DLD1 (cell line): ENCODE results near the gene SLC38A10.

Experiments
- in situ Hi-C: cut with HindIII; loops from 2 replicates; pipeline ENCODE4 v1.10.0; 2017; ENCODE audit warnings: low sequenced_read_pairs

The SLC38A10 gene

GRCh38 chr17:81331527-81332043, 36.5 kb upstream of the SLC38A10 start:
- in situ Hi-C loops, result no loop called here

GRCh38 chr17:81330884-81331245, 35.8 kb upstream of the SLC38A10 start:
- in situ Hi-C loops, result no loop called here

GRCh38 chr17:81329927-81330883, 35.1 kb upstream of the SLC38A10 start:
- in situ Hi-C loops, result no loop called here

- in situ Hi-C loops, result no loop called here
Observed at GRCh38 chr17:81328978-81329926, 34.1 kb upstream of the SLC38A10 start.

GRCh38 chr17:81328489-81328888, 33.4 kb upstream of the SLC38A10 start:
- in situ Hi-C loops, result no loop called here

- in situ Hi-C loops, result no loop called here
Observed at GRCh38 chr17:81325714-81326358, 30.7 kb upstream of the SLC38A10 start.

- in situ Hi-C loops, result no loop called here
Observed at GRCh38 chr17:81324851-81325713, 30.0 kb upstream of the SLC38A10 start.

- in situ Hi-C loops, result no loop called here
Observed at GRCh38 chr17:81324177-81324850, 29.2 kb upstream of the SLC38A10 start.

- in situ Hi-C loops, result no loop called here
Observed at GRCh38 chr17:81323411-81323868, 28.3 kb upstream of the SLC38A10 start.

- in situ Hi-C loops, result no loop called here
Observed at GRCh38 chr17:81323083-81323369, 27.9 kb upstream of the SLC38A10 start.

- in situ Hi-C loops, result no loop called here
Observed at GRCh38 chr17:81322271-81323082, 27.4 kb upstream of the SLC38A10 start.

- in situ Hi-C loops, result no loop called here
Observed at GRCh38 chr17:81317961-81318605, 23.0 kb upstream of the SLC38A10 start.

GRCh38 chr17:81317530-81317821, 22.4 kb upstream of the SLC38A10 start:
- in situ Hi-C loops, result no loop called here

GRCh38 chr17:81315885-81316391, 20.8 kb upstream of the SLC38A10 start:
- in situ Hi-C loops, result no loop called here

GRCh38 chr17:81315129-81315884, 20.2 kb upstream of the SLC38A10 start:
- in situ Hi-C loops, result no loop called here

GRCh38 chr17:81314398-81315081, 19.4 kb upstream of the SLC38A10 start:
- in situ Hi-C loops, result no loop called here
